GM19099 (cell line): ENCODE data around the gene WDSUB1.

Experiments used
- POLR2A ChIP-seq: IDR thresholded peaks from 3 replicates; pipeline ENCODE4 v1.6.1; 2011; ENCODE audit warnings: low read depth; ENCODE audit not compliant: insufficient read length; ENCODE audit errors: extremely low read depth

The WDSUB1 gene

GRCh38 chr2:159219394-159219998, 67.0 kb downstream of the WDSUB1 start:
- no peak for TF ChIP-seq POLR2A

- TF ChIP-seq POLR2A: no peak
These were observed 68.1 kb downstream of the WDSUB1 start for GRCh38 chr2:159218389-159218788.

GRCh38 chr2:159217676-159218075, 68.8 kb downstream of the WDSUB1 start:
- TF ChIP-seq POLR2A: no peak

GRCh38 chr2:159215116-159215515, 71.4 kb downstream of the WDSUB1 start:
- no peak for TF ChIP-seq POLR2A

GRCh38 chr2:159214325-159214865, 72.1 kb downstream of the WDSUB1 start:
- TF ChIP-seq POLR2A: no peak

- TF ChIP-seq POLR2A: no peak
These were observed 73.2 kb downstream of the WDSUB1 start for GRCh38 chr2:159213296-159213695.

- TF ChIP-seq POLR2A: no peak
These were observed 74.8 kb downstream of the WDSUB1 start for GRCh38 chr2:159211447-159212396.

GRCh38 chr2:159209341-159210306, 76.9 kb downstream of the WDSUB1 start:
- TF ChIP-seq POLR2A: no peak

GRCh38 chr2:159208438-159208837, 78.1 kb downstream of the WDSUB1 start:
- TF ChIP-seq POLR2A: no peak

- TF ChIP-seq POLR2A: no peak
These were observed 79.6 kb downstream of the WDSUB1 start for GRCh38 chr2:159206736-159207380.

GRCh38 chr2:159204381-159205144, 81.9 kb downstream of the WDSUB1 start:
- TF ChIP-seq POLR2A: no peak

GRCh38 chr2:159202568-159203071, 83.9 kb downstream of the WDSUB1 start:
- no peak for TF ChIP-seq POLR2A

- TF ChIP-seq POLR2A: no peak
These were observed 85.0 kb downstream of the WDSUB1 start for GRCh38 chr2:159201360-159202063.

- no peak for TF ChIP-seq POLR2A
These were observed 86.0 kb downstream of the WDSUB1 start for GRCh38 chr2:159200498-159200897.
